GM20431 (cell line): ENCODE measurements around the gene AGBL4.

Experiments
- in situ Hi-C: fragments of 300-500 bp; cut with MseI, MboI; formaldehyde crosslinking; loops from one replicate; pipeline ENCODE4 v1.15.0; 2020; ENCODE audit warnings: low sequenced_read_pairs; ENCODE audit not compliant: unreplicated experiment

Gene AGBL4

GRCh38 chr1:48807554-48808260 lies 1216.0 kb downstream of the AGBL4 start:
- in situ Hi-C loops, result loop anchor here (25.0 kb wide), 1 partner anchor 245 kb away; no protein-coding TSS in a partner anchor

- in situ Hi-C loops, result loop anchor here (25.0 kb wide), 1 partner anchor 241 kb away; no protein-coding TSS in a partner anchor
Measured at GRCh38 chr1:48803474-48803873, 1220.3 kb downstream of the AGBL4 start.

GRCh38 chr1:48794816-48795215 lies 1228.9 kb downstream of the AGBL4 start:
- in situ Hi-C loops, result no loop called here

GRCh38 chr1:48793863-48794262 lies 1229.9 kb downstream of the AGBL4 start:
- in situ Hi-C loops, result no loop called here

- in situ Hi-C loops, result no loop called here
Measured at GRCh38 chr1:48792961-48793360, 1230.8 kb downstream of the AGBL4 start.

- in situ Hi-C loops, result no loop called here
Measured at GRCh38 chr1:48790397-48790796, 1233.4 kb downstream of the AGBL4 start.

GRCh38 chr1:48789903-48790302 lies 1233.9 kb downstream of the AGBL4 start:
- in situ Hi-C loops, result no loop called here

GRCh38 chr1:48785869-48786268 lies 1237.9 kb downstream of the AGBL4 start:
- in situ Hi-C loops, result no loop called here

- in situ Hi-C loops, result no loop called here
Measured at GRCh38 chr1:48784301-48784700, 1239.5 kb downstream of the AGBL4 start.

GRCh38 chr1:48777219-48777895 lies 1246.4 kb downstream of the AGBL4 start:
- in situ Hi-C loops, result no loop called here

- in situ Hi-C loops, result no loop called here
Measured at GRCh38 chr1:48776393-48777218, 1247.1 kb downstream of the AGBL4 start, which contains the start of gene BEND5. TSS of gene BEND5 (minus strand) at chr1:48776891. CDS start at chr1:48776831, 60 bp downstream.

GRCh38 chr1:48775831-48776392 lies 1247.8 kb downstream of the AGBL4 start:
- in situ Hi-C loops, result no loop called here

- in situ Hi-C loops, result no loop called here
Measured at GRCh38 chr1:48773133-48773532, 1250.6 kb downstream of the AGBL4 start.

GRCh38 chr1:48772211-48772610 lies 1251.5 kb downstream of the AGBL4 start:
- in situ Hi-C loops, result no loop called here

- in situ Hi-C loops, result no loop called here
Measured at GRCh38 chr1:48771561-48771960, 1252.2 kb downstream of the AGBL4 start.

- in situ Hi-C loops, result no loop called here
Measured at GRCh38 chr1:48767975-48768510, 1255.7 kb downstream of the AGBL4 start.

- in situ Hi-C loops, result no loop called here
Measured at GRCh38 chr1:48765335-48765734, 1258.4 kb downstream of the AGBL4 start.

GRCh38 chr1:48761986-48762385 lies 1261.8 kb downstream of the AGBL4 start:
- in situ Hi-C loops, result no loop called here

- in situ Hi-C loops, result no loop called here
Measured at GRCh38 chr1:48761411-48761810, 1262.3 kb downstream of the AGBL4 start.

- in situ Hi-C loops, result no loop called here
Measured at GRCh38 chr1:48760857-48761256, 1262.9 kb downstream of the AGBL4 start.
